Panc1 (cell line): ENCODE measurements around the gene AHCYL1. TPM values are rescaled to one million over a fixed set of nuclear protein-coding genes. Genes with fewer than 3 reads are reported as not detected.

ENCODE experiments used
- ATAC-seq: fragments of 200-7000 bp; cut with Tn5 transposase; 2 replicates; pipeline ENCODE4 v1.9.1; 2020; ENCODE audit warnings: mild to moderate bottlenecking, moderate library complexity
- BruUV-seq: library from RNA; stranded (reverse); fragments of 400-500 nt; replicated peaks from 2 replicates; lab custom pipeline; 2021; lab: Mats Ljungman, UMichigan
- CTCF ChIA-PET: fragments of 300-600 bp; sonication (Branson Sonifier 250); formaldehyde crosslinking; loops from one replicate; lab custom pipeline; 2022; ENCODE audit warnings: antibody characterized with exemption; lab: Charles Lee
- POLR2A ChIA-PET: fragments of 300-600 bp; sonication (Branson Sonifier 250); formaldehyde crosslinking; loops from one replicate; lab custom pipeline; 2022; ENCODE audit warnings: antibody characterized with exemption; lab: Charles Lee
- DNase-seq: peaks from one replicate; pipeline ENCODE4 v3.0.0-alpha.2; 2010; ENCODE audit warnings: low read depth, low spot score
- H3K27ac ChIP-seq: 2 replicates; pipeline ENCODE4 v1.5.1; 2011; ENCODE audit warnings: mild to moderate bottlenecking, low read length, inconsistent platforms
- H3K27me3 ChIP-seq: fragments of 200-500 bp; sonication (Bioruptor generic); 2 replicates; pipeline ENCODE4 v1.6.0; 2014; ENCODE audit warnings: low read length, inconsistent platforms; ENCODE audit not compliant: control insufficient read depth, insufficient read depth
- H3K36me3 ChIP-seq: fragments of 200-500 bp; sonication (Bioruptor generic); 2 replicates; pipeline ENCODE4 v1.5.1; 2014; ENCODE audit warnings: inconsistent platforms, mild to moderate bottlenecking, low read length, moderate library complexity; ENCODE audit not compliant: control insufficient read depth, insufficient read depth
- H3K4me1 ChIP-seq: 2 replicates; pipeline ENCODE4 v1.5.1; 2011; ENCODE audit warnings: inconsistent platforms, mild to moderate bottlenecking, low read length, moderate library complexity; ENCODE audit not compliant: control insufficient read depth, insufficient read depth
- H3K4me3 ChIP-seq, 2 experiments: 2 replicates each; pipeline ENCODE4 v1.5.1; 2011 to 2012; ENCODE audit warnings: low read depth in 2 of 2, low read length in 2 of 2, mild to moderate bottlenecking in 2 of 2, inconsistent platforms in 1 of 2, moderate library complexity in 1 of 2
- H3K9me3 ChIP-seq: fragments of 200-500 bp; sonication (Bioruptor generic); 2 replicates; pipeline ENCODE4 v1.5.1; 2014; ENCODE audit warnings: low read depth, mild to moderate bottlenecking, inconsistent platforms, low read length, moderate library complexity; ENCODE audit not compliant: control insufficient read depth, insufficient read depth
- POLR2AphosphoS5 ChIP-seq: IDR thresholded peaks from 2 replicates; pipeline ENCODE4 v1.6.1; 2012; ENCODE audit warnings: mild to moderate bottlenecking, low read depth, low read length, moderate library complexity
- REST ChIP-seq, 2 experiments: IDR thresholded peaks; 2 replicates each; pipeline ENCODE4 v1.6.1; 2011 to 2012; ENCODE audit warnings: low read depth in 2 of 2, control low read depth in 1 of 2, low read length in 1 of 2, mild to moderate bottlenecking in 1 of 2, moderate library complexity in 1 of 2; ENCODE audit not compliant: insufficient read depth in 1 of 2
- SIN3A ChIP-seq: IDR thresholded peaks from 2 replicates; pipeline ENCODE4 v1.6.1; 2012; ENCODE audit warnings: low read depth, mild to moderate bottlenecking, low read length, moderate library complexity, borderline replicate concordance; ENCODE audit not compliant: insufficient read depth
- TCF7L2 ChIP-seq: IDR thresholded peaks from 2 replicates; pipeline ENCODE4 v1.6.1; 2011; ENCODE audit warnings: mild to moderate bottlenecking, low read depth, low read length, inconsistent platforms
- in situ Hi-C: cut with HindIII; loops from 2 replicates; pipeline ENCODE4 v1.10.0; 2016; ENCODE audit warnings: low sequenced_read_pairs, low pct_unique_long_range_greater_than_20kb
- intact Hi-C: fragments of 100-400 bp; cut with micrococcal nuclease; formaldehyde crosslinking; loops from one replicate; pipeline ENCODE4 v1.10.0; 2022; ENCODE audit not compliant: unreplicated experiment
- total RNA-seq: library from RNA; stranded (reverse); gene quantifications from one replicate; pipeline ENCODE4 v1.2.1, GENCODE V29; 2021; ENCODE audit not compliant: unreplicated experiment
- TF ChIP-seq, protein P1 (sequence below): fragments of 450-650 bp; IDR thresholded peaks from 2 replicates; pipeline ENCODE4 v1.5.1; 2017; ENCODE audit warnings: mild to moderate bottlenecking

AHCYL1 gene
- total RNA-seq, 1 experiment from 2014 or later, result 174 TPM

DNA sequence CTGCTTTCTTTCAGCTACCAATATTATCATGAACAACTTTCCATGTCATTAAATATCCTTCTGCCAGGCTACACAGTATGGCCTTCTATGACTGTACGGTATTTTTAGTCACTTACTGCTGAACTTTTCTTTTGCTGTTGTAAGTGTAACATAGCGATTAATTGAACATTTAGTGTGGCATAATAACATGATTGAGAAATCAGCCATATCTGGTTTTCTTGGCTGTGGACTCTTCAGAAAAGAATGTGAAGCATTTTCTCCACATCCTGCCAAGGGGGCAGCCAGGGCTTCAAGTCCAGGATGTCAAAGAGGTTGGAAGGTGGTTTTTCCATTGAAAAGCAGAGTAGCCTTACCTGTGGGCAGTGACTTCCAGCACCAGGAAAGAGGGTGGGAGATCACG is 8.8 kb upstream of the AHCYL1 start:
- ChIA-PET POLR2A (no interaction called here), CTCF (no interaction called here)
- no peaks in the 10 kb centered on the region for H3K9me3 ChIP-seq
- H3K36me3 ChIP-seq, result no peaks in the 10 kb centered on the region
- peak overlapping the region; percentile 95 for H3K27ac ChIP-seq
- intact Hi-C loops, result no loop called here
- ATAC-seq, result no peak
- no peak for TF ChIP-seq TCF7L2
- no peak for DNase-seq
- H3K27me3 ChIP-seq, result no peaks in the 10 kb centered on the region
- H3K4me3 ChIP-seq, result no peak overlapping the region
- no TSS peak for BruUV-seq
- H3K4me1 ChIP-seq, result peaks cover 25% of the 10 kb centered on the region
- in situ Hi-C loops, result no loop called here

DNA sequence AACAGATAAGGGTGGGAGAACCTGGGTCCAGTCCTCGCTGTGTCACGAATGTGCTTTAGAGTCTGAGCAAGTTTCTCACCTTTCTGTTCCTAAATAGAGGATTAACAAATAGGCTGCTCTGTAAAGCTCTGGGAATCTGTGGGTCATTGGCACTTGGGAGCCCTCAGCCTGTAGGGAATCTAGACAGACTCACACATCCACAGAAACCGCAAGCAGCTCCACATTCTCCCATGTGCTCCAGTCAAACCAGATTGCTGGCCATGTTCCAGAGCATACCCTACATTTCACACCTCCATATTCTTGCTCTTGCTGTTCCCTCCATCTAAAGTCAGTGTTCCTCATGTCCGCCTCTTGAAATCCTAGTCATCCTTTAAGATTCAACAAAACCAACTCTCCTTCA is 7.8 kb upstream of the AHCYL1 start:
- TF ChIP-seq SIN3A (no peak), REST (IDR thresholded peaks at IDR 0.05; ENCODE audit: insufficient read depth in 1 of 2, low read depth in 2 of 2, low read length in 1 of 2) (no peak), TCF7L2 (no peak), POLR2AphosphoS5 (no peak)
- TF ChIP-seq, protein P1, sequence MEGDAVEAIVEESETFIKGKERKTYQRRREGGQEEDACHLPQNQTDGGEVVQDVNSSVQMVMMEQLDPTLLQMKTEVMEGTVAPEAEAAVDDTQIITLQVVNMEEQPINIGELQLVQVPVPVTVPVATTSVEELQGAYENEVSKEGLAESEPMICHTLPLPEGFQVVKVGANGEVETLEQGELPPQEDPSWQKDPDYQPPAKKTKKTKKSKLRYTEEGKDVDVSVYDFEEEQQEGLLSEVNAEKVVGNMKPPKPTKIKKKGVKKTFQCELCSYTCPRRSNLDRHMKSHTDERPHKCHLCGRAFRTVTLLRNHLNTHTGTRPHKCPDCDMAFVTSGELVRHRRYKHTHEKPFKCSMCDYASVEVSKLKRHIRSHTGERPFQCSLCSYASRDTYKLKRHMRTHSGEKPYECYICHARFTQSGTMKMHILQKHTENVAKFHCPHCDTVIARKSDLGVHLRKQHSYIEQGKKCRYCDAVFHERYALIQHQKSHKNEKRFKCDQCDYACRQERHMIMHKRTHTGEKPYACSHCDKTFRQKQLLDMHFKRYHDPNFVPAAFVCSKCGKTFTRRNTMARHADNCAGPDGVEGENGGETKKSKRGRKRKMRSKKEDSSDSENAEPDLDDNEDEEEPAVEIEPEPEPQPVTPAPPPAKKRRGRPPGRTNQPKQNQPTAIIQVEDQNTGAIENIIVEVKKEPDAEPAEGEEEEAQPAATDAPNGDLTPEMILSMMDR, result no peak
- POLR2A ChIA-PET, result no interaction called here
- BruUV-seq, result no TSS peak
- DNase-seq (no peak), ATAC-seq (no peak)
- no peaks in the 10 kb centered on the region for H3K9me3 ChIP-seq
- intact Hi-C loops (no loop called here), in situ Hi-C loops (no loop called here)
- H3K27me3 ChIP-seq, result no peaks in the 10 kb centered on the region
- CTCF ChIA-PET, result no interaction called here
- H3K4me3 ChIP-seq, result no peak overlapping the region
- peaks cover 32% of the 10 kb centered on the region for H3K4me1 ChIP-seq
- H3K36me3 ChIP-seq, result no peaks in the 10 kb centered on the region
- H3K27ac ChIP-seq, result peak overlapping the region; percentile 95

- intact Hi-C loops, result no loop called here
- TF ChIP-seq SIN3A, result no peak
- in situ Hi-C loops, result no loop called here
These were observed 7.3 kb upstream of the AHCYL1 start for GRCh38 chr1:109977225-109977624.

More at GRCh38 chr1:109977225-109977624, 7.3 kb upstream of the AHCYL1 start:
- no peak overlapping the region for H3K4me3 ChIP-seq
- DNase-seq (no peak), ATAC-seq (no peak)
- ChIA-PET CTCF (no interaction called here), POLR2A (no interaction called here)
- no peaks in the 10 kb centered on the region for H3K36me3 ChIP-seq
- peak overlapping the region; percentile 95 for H3K27ac ChIP-seq
- H3K9me3 ChIP-seq, result no peaks in the 10 kb centered on the region
- H3K27me3 ChIP-seq, result no peaks in the 10 kb centered on the region
- no TSS peak for BruUV-seq
- H3K4me1 ChIP-seq, result peaks cover 37% of the 10 kb centered on the region
